Activated CD8-positive, alpha-beta T cell treated with anti-CD3 and anti-CD28 coated beads for 36 hours (primary cell): ENCODE results near the gene MRGPRF. TPM values are rescaled to one million over a fixed set of nuclear protein-coding genes. Genes with fewer than 3 reads are reported as not detected.

Source experiments
- ATAC-seq: fragments of 200-7000 bp; cut with Tn5 transposase; one replicate; pipeline ENCODE4 v1.10.0; 2021; ENCODE audit warnings: mild to moderate bottlenecking, moderate library complexity
- CTCF ChIA-PET: fragments of 350-600 bp; sonication (Branson Sonifier 250); formaldehyde crosslinking; loops from one replicate; lab custom pipeline; 2021; ENCODE audit warnings: antibody characterized with exemption; lab: Charles Lee
- POLR2A ChIA-PET: fragments of 350-600 bp; sonication (Branson Sonifier 250); formaldehyde crosslinking; loops from one replicate; lab custom pipeline; 2021; ENCODE audit warnings: antibody characterized with exemption; lab: Charles Lee
- DNase-seq: peaks from one replicate; pipeline ENCODE4 v3.0.0-alpha.2; 2020
- H3K27ac Mint-ChIP-seq: one replicate; pipeline ENCODE4 v1.8.0; 2021; ENCODE audit warnings: mild to moderate bottlenecking, mixed read lengths
- H3K27me3 Mint-ChIP-seq: one replicate; pipeline ENCODE4 v1.8.0; 2021; ENCODE audit warnings: mixed read lengths
- H3K36me3 Mint-ChIP-seq: one replicate; pipeline ENCODE4 v1.8.0; 2021; ENCODE audit warnings: low read depth, mixed read lengths
- H3K4me1 Mint-ChIP-seq: one replicate; pipeline ENCODE4 v1.8.0; 2021; ENCODE audit warnings: low read depth, mixed read lengths
- H3K4me3 Mint-ChIP-seq: one replicate; pipeline ENCODE4 v1.8.0; 2021; ENCODE audit warnings: mild to moderate bottlenecking, moderate library complexity, mixed read lengths
- H3K9me3 Mint-ChIP-seq: one replicate; pipeline ENCODE4 v1.8.0; 2021; ENCODE audit warnings: mixed read lengths
- intact Hi-C: fragments of 100-400 bp; cut with micrococcal nuclease; formaldehyde crosslinking; loops from one replicate; pipeline ENCODE4 v1.10.0; 2022
- total RNA-seq, 2 experiments: library from RNA; stranded (reverse); gene quantifications; one replicate each; pipeline ENCODE4 v1.2.3, GENCODE V29; 2021
- TF ChIP-seq, protein P1 (sequence below): fragments of 200-600 bp; IDR thresholded peaks from one replicate; pipeline ENCODE4 v1.8.0; 2022; ENCODE audit warnings: antibody characterized with exemption, mild to moderate bottlenecking

Gene MRGPRF
- total RNA-seq, 2 experiments from 2014 or later: not detected

DNA sequence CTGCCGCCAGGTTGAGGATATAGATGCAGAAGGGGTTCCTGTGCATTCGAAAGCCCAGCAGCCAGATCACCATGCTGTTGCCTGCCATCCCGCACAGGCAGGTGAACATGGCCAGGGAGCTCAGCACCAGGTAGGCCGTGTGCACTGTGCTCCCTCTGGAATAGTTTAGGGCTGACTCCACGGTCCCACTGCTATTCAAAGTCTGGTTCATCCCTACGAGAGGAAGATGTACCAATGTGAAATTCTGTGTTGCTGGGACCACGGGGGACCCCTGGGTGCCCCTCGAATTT lies 32.3 kb downstream of the MRGPRF start, which contains the start of gene MRGPRD:
Gene MRGPRD, minus strand, starts transcription at position 211 of the 290 bp plus-strand sequence. Its CDS starts 0 bp downstream, at position 211.
- H3K36me3 Mint-ChIP-seq: no peaks in the 10 kb centered on the region
- peaks cover 4% of the 10 kb centered on the region for H3K27me3 Mint-ChIP-seq
- DNase-seq (no peak), ATAC-seq (no peak)
- intact Hi-C loops: no loop called here
- no peaks in the 10 kb centered on the region for H3K4me1 Mint-ChIP-seq
- TF ChIP-seq, protein P1, sequence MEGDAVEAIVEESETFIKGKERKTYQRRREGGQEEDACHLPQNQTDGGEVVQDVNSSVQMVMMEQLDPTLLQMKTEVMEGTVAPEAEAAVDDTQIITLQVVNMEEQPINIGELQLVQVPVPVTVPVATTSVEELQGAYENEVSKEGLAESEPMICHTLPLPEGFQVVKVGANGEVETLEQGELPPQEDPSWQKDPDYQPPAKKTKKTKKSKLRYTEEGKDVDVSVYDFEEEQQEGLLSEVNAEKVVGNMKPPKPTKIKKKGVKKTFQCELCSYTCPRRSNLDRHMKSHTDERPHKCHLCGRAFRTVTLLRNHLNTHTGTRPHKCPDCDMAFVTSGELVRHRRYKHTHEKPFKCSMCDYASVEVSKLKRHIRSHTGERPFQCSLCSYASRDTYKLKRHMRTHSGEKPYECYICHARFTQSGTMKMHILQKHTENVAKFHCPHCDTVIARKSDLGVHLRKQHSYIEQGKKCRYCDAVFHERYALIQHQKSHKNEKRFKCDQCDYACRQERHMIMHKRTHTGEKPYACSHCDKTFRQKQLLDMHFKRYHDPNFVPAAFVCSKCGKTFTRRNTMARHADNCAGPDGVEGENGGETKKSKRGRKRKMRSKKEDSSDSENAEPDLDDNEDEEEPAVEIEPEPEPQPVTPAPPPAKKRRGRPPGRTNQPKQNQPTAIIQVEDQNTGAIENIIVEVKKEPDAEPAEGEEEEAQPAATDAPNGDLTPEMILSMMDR: no peak
- H3K27ac Mint-ChIP-seq: no peak within 1 kb of the TSS
- ChIA-PET POLR2A (no interaction called here), CTCF (no interaction called here)
- no peak within 1 kb of the TSS for H3K4me3 Mint-ChIP-seq
- no peaks in the 10 kb centered on the region for H3K9me3 Mint-ChIP-seq

DNA sequence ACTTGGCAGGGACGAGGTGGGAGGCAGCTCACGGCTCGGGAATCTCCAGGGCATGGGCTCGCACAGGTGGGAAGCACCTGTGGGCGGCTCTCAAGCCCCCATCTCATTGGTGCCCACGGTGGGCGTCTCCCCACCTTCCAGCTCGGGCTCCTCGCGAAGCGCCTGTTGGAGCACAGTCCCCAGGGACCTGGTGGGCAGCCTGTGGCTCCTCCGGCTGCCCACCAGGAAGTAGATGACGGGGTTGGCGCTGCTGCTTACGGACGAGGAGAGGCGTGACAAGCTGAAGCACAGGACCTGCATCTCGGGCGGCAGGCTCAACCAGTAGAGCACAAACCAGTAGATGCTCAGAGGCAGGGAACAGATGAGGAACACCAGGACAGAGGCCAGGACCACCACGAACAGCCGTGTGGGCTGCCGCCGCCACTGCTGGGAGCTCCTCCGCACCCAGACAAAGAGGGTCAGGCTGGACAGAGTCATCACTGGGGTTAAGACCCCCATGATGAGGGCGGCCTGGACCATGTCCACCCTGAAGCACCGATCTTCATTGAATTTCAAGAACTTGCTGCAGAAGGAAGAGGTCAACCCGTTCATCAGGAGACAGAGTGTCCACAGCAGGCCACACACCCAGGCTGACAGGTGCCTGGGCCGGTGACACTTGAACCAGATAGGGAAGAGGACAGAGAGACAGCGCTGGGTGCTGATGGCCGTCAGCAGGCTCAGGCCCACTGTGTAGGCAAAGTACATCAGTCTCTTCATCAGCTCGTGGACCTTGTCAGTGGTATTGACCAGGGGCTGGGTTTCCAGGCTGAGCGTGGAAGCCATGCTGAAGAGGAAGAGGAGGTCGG lies 32.9 kb downstream of the MRGPRF start:
- H3K4me3 Mint-ChIP-seq: no peak overlapping the region
- H3K9me3 Mint-ChIP-seq: no peaks in the 10 kb centered on the region
- ATAC-seq (no peak), DNase-seq (no peak)
- H3K27me3 Mint-ChIP-seq: peaks cover 4% of the 10 kb centered on the region
- intact Hi-C loops: no loop called here
- ChIA-PET POLR2A (no interaction called here), CTCF (no interaction called here)
- H3K27ac Mint-ChIP-seq: no peak overlapping the region
- no peaks in the 10 kb centered on the region for H3K36me3 Mint-ChIP-seq
- TF ChIP-seq, protein P1: no peak
- H3K4me1 Mint-ChIP-seq: no peaks in the 10 kb centered on the region

DNA sequence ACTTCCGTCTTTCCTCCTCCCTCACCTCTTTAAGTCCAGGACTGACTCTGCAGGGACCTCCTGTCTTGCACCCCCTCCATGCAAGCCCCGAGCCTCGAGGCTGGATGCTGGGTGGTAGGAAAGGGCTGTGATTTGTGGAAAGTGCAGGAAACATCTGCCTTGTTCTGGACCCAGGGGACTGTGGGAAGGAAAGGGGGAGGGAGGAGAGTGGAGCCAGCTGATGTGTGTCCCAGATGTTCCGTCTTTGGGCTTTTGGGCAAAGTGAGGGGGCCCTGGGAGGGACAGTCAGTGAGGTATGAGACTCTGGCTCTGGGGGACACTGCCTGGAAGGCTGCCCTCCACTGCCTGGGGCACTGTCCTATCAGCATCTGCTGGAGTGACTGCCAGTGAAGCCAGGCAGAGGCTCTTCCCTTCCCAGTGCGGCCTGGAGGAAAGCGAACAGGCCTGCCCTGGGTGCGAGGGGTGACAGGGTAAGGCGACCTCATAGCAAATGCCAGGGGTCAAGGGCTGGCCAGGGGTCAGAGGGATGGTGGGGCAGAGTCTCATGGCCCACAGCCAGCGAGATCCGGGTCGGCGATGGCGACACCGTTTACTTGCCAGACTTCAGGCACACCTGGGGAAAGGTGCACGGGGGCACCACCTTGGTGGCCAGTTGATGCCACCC lies 34.0 kb downstream of the MRGPRF start:
- ATAC-seq (no peak), DNase-seq (no peak)
- Mint-ChIP-seq H3K27me3 (peaks cover 4% of the 10 kb centered on the region), H3K4me1 (no peaks in the 10 kb centered on the region), H3K36me3 (no peaks in the 10 kb centered on the region), H3K9me3 (no peaks in the 10 kb centered on the region), H3K27ac (no peak overlapping the region), H3K4me3 (no peak overlapping the region)
- ChIA-PET CTCF (no interaction called here), POLR2A (no interaction called here)
- TF ChIP-seq, protein P1: no peak
- intact Hi-C loops: no loop called here

DNA sequence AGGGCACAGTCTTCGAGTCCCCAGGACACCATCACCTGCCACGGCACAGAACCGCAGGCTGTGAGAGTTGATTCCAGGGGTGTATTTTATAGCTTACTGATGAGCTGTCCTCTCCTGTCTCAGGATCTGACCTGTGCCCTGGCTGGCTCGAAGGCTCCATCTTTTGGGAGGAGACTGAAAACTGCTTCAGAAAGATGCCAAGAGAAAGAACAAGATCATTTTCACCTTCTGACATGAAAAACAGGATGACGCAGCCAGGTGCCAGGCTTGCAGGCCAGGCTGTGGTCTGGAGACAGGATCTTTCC lies 34.5 kb downstream of the MRGPRF start:
- CTCF ChIA-PET: no interaction called here
- Mint-ChIP-seq H3K4me3 (no peak overlapping the region), H3K9me3 (no peaks in the 10 kb centered on the region), H3K27me3 (peaks cover 4% of the 10 kb centered on the region), H3K4me1 (no peaks in the 10 kb centered on the region), H3K36me3 (no peaks in the 10 kb centered on the region), H3K27ac (no peak overlapping the region)
- DNase-seq (no peak), ATAC-seq (no peak)
- intact Hi-C loops: no loop called here
- TF ChIP-seq, protein P1: no peak
- POLR2A ChIA-PET: no interaction called here
